ENCODE measurements around the gene TXNL4B.

The TXNL4B gene

DNA sequence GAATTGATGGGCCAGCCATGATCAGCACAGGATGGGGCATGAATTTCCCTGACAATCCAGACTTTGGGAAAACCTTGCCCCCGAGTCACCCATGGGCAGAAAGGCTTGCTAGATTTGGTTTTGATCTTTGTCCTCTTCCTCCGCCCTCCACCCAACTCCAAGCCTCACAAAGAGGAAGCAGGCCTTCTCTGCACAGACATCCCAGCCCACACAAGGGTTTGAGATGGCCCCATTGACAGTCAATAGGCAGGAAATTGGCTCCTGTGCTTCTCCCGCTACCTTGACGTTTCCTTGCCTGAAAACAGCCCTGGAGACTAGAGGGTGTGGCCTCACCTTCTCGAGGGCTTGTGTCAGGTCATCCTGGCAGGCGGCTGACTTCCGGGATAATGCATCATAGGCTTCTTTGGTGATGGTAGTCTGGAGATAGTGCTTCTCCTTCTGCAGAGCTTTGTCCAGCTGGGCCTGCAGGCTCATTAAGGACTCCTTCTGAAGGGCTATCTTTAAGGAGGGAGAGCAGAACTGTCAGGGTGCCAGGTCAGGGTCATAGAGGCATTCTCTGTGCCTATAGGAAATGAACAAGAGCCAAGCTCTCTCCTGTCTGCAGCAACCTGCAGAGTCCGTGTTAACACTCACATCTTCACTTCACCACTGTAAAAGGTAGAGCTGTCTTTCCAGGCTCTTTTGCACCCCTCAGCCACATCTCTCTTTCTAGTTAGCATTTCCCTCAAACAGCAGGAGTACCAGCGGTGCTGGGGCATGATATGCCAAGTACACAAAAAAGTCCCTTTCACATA is 32.4 kb upstream of the TXNL4B start:
- no peak for DNase-seq (ENCODE audit: extremely low read depth, insufficient read length)
- H3K36me3 ChIP-seq (ENCODE audit: control insufficient read depth, insufficient read depth, low read length) = no peaks in the 10 kb centered on the region
- H3K4me3 ChIP-seq (replicated peaks; ENCODE audit: low read depth, low read length) = no peak overlapping the region
- TF ChIP-seq, protein P1, sequence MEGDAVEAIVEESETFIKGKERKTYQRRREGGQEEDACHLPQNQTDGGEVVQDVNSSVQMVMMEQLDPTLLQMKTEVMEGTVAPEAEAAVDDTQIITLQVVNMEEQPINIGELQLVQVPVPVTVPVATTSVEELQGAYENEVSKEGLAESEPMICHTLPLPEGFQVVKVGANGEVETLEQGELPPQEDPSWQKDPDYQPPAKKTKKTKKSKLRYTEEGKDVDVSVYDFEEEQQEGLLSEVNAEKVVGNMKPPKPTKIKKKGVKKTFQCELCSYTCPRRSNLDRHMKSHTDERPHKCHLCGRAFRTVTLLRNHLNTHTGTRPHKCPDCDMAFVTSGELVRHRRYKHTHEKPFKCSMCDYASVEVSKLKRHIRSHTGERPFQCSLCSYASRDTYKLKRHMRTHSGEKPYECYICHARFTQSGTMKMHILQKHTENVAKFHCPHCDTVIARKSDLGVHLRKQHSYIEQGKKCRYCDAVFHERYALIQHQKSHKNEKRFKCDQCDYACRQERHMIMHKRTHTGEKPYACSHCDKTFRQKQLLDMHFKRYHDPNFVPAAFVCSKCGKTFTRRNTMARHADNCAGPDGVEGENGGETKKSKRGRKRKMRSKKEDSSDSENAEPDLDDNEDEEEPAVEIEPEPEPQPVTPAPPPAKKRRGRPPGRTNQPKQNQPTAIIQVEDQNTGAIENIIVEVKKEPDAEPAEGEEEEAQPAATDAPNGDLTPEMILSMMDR (IDR thresholded peaks at IDR 0.05; ENCODE audit: insufficient read depth, low read length, poor library complexity, severe bottlenecking) = no peak
- no peaks in the 10 kb centered on the region for H3K27me3 ChIP-seq (replicated peaks; ENCODE audit: control insufficient read depth, insufficient read depth, low read length)

DNA sequence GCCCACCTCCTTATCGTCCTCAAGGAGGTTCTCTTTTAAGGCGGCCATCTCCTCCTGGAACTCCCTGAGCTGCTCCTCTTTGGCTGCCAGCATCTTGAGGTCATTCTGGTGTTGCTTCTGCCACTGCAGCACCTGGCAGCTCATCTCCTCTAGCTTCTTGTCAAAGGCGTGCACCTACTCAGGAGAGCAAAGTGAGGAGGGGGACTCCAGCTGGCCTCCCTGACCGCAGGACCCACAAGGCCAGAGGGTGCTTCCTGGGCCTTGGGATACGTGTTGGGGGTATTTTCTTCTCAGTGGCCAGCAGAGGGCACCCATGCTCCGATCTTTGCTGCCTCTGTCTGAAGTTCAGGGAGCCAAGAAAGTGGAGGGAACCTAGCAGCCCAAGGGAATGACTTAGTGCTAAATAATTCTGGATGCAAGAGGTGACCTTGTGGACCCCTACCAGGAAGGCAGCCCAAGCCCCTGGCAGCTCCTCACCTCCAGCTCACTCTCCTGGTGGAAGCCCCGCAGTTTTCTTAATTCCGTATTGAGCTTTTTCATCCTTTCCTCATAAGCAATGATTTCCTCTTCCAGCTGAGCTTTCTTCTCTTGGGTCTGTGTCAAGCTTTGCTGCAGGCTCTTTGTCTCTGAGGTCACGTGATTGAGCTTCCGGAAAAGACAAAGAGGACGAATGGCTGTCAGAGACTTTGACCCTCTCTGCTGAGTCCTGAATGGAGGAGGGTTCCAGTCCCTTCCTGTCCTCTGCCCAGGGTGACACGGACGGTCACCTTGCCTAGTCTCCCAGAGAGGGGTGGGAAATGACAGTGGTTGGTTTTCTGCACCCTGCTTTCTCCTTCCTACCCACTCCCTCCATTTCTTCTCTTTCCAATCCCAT is 31.6 kb upstream of the TXNL4B start:
- no peaks in the 10 kb centered on the region for H3K27me3 ChIP-seq (replicated peaks; ENCODE audit: control insufficient read depth, insufficient read depth, low read length)
- H3K4me3 ChIP-seq (replicated peaks; ENCODE audit: low read depth, low read length) = no peak overlapping the region
- no peaks in the 10 kb centered on the region for H3K36me3 ChIP-seq (ENCODE audit: control insufficient read depth, insufficient read depth, low read length)
- TF ChIP-seq, protein P1 (IDR thresholded peaks at IDR 0.05; ENCODE audit: insufficient read depth, low read length, poor library complexity, severe bottlenecking) = peak; percentile 86
- DNase-seq (ENCODE audit: extremely low read depth, insufficient read length) = peak; percentile 31

DNA sequence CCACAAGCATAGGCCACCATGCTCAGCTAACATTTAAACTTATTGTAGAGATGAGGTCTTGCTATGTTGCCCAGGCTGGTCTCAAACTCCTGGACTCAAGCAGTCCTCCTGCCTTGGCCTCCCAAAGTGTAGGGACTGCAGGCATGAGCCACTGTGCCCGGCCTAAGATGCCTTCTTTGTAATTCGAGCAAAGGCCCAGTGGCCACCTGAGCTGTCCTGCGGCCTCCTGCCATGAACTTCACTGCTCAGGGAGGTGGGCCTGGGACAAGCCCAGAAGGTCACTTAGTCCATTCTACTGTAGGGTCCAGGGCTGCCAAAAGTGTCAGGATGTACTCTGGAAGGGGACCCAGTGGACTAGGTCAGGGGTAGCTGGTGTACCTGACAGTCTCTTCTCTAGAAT is 30.7 kb upstream of the TXNL4B start:
- TF ChIP-seq, protein P1 (IDR thresholded peaks at IDR 0.05; ENCODE audit: insufficient read depth, low read length, poor library complexity, severe bottlenecking) = no peak
- Histone ChIP-seq H3K27me3 (replicated peaks; ENCODE audit: control insufficient read depth, insufficient read depth, low read length) (no peaks in the 10 kb centered on the region), H3K4me3 (replicated peaks; ENCODE audit: low read depth, low read length) (no peak overlapping the region), H3K36me3 (ENCODE audit: control insufficient read depth, insufficient read depth, low read length) (no peaks in the 10 kb centered on the region)
- no peak for DNase-seq (ENCODE audit: extremely low read depth, insufficient read length)

DNA sequence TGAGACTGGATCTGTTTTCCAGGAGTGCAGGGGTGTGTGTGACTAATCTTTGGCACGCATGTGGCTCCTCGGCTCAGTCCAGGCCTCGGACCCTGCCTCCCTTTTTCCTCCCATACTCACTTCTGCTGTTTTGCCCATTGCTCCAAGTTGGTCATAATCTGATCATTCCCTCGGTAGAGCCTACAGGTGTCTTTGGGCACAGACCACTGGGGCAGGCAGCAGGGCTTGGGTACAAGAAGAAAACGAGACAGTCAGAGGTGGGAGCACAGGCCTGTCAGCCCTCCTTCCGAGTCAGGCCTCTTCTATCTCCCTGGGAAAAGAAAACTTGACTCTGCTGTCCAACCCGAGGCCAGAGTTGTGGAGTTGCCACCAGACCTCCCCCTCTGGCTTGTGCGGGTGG is 30.0 kb upstream of the TXNL4B start:
- no peak for DNase-seq (ENCODE audit: extremely low read depth, insufficient read length)
- H3K4me3 ChIP-seq (replicated peaks; ENCODE audit: low read depth, low read length) = no peak overlapping the region
- no peaks in the 10 kb centered on the region for H3K27me3 ChIP-seq (replicated peaks; ENCODE audit: control insufficient read depth, insufficient read depth, low read length)
- TF ChIP-seq, protein P1 (IDR thresholded peaks at IDR 0.05; ENCODE audit: insufficient read depth, low read length, poor library complexity, severe bottlenecking) = no peak
- H3K36me3 ChIP-seq (ENCODE audit: control insufficient read depth, insufficient read depth, low read length) = no peaks in the 10 kb centered on the region

DNA sequence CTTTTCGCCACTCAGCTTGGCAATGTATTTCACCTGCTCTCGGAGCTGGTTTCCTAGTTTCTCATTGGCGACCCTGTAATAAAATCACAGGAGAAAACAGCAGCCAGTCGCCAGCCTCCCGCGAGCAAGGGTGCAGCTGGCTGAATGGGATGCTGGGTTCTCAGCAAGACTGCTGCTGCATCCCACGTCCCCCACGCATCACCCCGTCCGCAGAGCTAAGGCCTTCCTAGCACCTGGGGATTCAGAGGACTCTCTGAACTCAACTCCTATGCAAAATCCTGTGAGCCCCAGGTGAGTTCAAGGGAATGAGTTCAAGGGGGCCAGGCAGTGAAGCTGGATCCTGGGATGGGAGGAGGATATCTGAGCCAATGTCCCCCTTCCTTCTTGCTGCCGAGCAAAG is 29.5 kb upstream of the TXNL4B start:
- Histone ChIP-seq H3K4me3 (replicated peaks; ENCODE audit: low read depth, low read length) (no peak overlapping the region), H3K36me3 (ENCODE audit: control insufficient read depth, insufficient read depth, low read length) (no peaks in the 10 kb centered on the region), H3K27me3 (replicated peaks; ENCODE audit: control insufficient read depth, insufficient read depth, low read length) (no peaks in the 10 kb centered on the region)
- TF ChIP-seq, protein P1 (IDR thresholded peaks at IDR 0.05; ENCODE audit: insufficient read depth, low read length, poor library complexity, severe bottlenecking) = no peak
- DNase-seq (ENCODE audit: extremely low read depth, insufficient read length) = no peak
